ENCODE data around the gene SARS2. TPM values are rescaled to one million over a fixed set of nuclear protein-coding genes. Genes with fewer than 3 reads are reported as not detected.
"Not testable (repeated sequence)": the region's sequence is repeated elsewhere in the genome, so short reads cannot be mapped to it uniquely, and the experiment has no call there.

The SARS2 gene
- polyA plus RNA-seq, 3 donors from 2014 or later = 12.7 to 21.7 (median 19.6) TPM

DNA sequence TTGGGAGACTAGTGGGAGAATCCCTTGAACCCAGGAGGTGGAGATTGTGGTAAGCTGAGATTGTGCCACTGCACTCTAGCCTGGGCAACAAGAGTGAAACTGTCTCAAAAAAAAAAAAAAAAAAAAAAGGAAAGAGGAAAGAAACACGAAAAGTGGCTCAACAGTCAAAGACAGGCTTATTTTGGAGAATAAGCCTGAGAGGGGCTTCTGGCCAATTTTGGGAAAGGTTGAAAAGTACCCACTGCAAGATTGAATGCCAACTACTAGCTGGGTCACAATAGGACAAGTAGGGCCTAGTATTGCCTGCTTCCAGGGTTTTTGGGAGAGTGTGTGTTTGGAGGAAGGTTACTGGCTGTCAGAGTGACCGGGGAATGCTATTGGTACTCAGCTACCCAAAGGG, 27.7 kb upstream of the SARS2 start:
- H3K4me1 Mint-ChIP-seq = peaks cover 6 to 9% of the 10 kb centered on the region in 2 donors
- no peaks in the 10 kb centered on the region for H3K36me3 Mint-ChIP-seq
- H3K4me3 Mint-ChIP-seq = no peak overlapping the region
- H3K27me3 Mint-ChIP-seq (ENCODE audit: low read depth in 3 of 3) = peaks cover 2 to 4% (median 2%) of the 10 kb centered on the region in 3 donors
- no peak overlapping the region for H3K27ac Mint-ChIP-seq
- no peaks in the 10 kb centered on the region for H3K9me3 Mint-ChIP-seq
- DNase-seq = no peak

DNA sequence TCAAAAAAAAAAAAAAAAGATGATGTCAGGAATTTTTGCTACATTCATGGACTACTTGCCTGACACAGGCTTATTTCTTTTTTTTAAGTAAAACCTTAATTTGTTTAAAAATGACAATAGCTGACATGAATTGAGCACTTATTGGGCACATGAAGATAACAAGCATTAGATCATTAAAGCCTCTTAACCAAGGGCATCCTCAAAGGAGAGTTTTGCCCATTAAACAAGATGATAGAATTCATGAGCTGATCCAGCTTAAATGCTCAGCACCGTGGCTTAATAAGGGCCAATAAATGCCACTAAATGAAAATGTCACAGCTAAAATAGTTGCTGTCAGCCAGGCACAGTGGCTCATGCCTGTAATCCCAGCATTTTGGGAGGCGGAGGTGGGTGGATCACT, 25.7 kb upstream of the SARS2 start:
- no peak for DNase-seq
- H3K27me3 Mint-ChIP-seq (ENCODE audit: low read depth in 3 of 3) = peaks cover 0 to 7% (median 7%) of the 10 kb centered on the region in 3 donors
- peaks cover 0 to 4% (median 0%) of the 10 kb centered on the region in 3 donors for H3K36me3 Mint-ChIP-seq

DNA sequence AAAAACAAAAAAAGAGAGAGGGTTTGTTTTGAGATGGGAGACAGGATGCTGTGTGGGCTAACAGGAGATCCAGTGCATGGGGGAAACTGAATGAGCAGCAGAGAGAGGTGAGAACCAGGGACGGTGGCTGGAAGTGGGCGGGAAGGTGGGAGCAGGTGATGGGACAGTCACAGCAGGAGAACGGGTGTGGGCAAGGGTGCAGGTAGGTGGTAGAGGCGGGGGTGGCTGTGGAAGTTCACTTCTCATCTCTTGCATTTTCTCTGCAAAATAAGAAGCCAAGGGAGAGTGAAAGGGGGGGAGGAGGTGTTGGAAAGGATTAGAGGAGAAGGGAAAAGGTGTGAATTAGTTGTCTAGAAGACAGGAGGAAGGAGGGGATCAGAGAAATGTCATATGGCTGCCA, 23.1 kb upstream of the SARS2 start:
- peaks cover 3 to 10% (median 9%) of the 10 kb centered on the region in 3 donors for H3K27me3 Mint-ChIP-seq (ENCODE audit: low read depth in 3 of 3)
- no peak overlapping the region for H3K4me3 Mint-ChIP-seq
- peaks cover 0 to 2% (median 0%) of the 10 kb centered on the region in 6 donors for H3K9me3 Mint-ChIP-seq
- H3K4me1 Mint-ChIP-seq = peaks cover 12 to 13% of the 10 kb centered on the region in 2 donors
- DNase-seq = no peak
- no peak overlapping the region for H3K27ac Mint-ChIP-seq
- H3K36me3 Mint-ChIP-seq = peaks cover 0 to 4% (median 0%) of the 10 kb centered on the region in 3 donors

More for the DNA sequence above, 25.7 kb upstream of the SARS2 start:
- Mint-ChIP-seq H3K27ac (no peak overlapping the region), H3K4me3 (no peak overlapping the region), H3K4me1 (peaks cover 4 to 6% of the 10 kb centered on the region in 2 donors), H3K9me3 (peaks cover 0 to 2% (median 0%) of the 10 kb centered on the region in 6 donors)

DNA sequence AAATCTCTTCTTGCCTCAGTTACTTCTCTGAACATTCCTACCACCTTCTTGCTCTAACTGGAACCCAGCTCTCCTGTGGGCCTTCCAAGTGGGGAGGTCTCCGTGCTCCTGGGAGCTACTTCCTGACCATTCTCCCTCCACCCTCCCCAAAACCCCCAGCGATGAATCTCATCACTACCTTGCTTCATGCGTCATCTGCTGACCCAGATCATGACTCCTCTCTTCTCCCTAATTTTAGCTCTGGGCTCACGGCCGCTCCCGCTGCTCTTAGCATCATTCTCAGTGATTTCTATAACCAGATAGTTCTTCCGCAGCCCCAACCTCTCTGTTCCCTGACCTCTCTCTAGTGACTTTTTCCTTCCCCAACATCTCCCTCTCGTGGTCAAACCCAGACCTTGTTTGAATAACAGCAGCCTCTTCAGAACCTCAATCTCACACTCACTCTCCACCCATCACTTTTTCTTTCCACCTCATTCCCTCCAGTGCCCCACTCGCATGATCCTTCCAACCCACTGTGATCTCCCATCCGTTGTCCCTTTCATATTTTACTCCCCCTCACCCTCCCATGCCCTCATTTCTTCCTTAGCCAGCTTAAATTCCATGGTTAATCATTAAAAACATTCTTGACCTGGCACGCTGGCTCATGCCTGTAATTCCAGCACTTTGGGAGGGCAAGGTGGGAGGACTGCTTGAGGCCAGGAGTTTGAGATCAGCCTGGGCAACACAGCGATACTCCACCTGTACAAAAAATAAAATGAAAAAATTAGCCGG, 22.0 kb upstream of the SARS2 start:
- peaks cover 0 to 4% (median 0%) of the 10 kb centered on the region in 3 donors for H3K36me3 Mint-ChIP-seq
- H3K4me3 Mint-ChIP-seq = peak overlapping the region in 1 of 5 donors; percentile 53
- peak; percentile 33 to 50 (median 43) for DNase-seq
- H3K4me1 Mint-ChIP-seq = peaks cover 12 to 15% of the 10 kb centered on the region in 2 donors
- H3K27me3 Mint-ChIP-seq (ENCODE audit: low read depth in 3 of 3) = peaks cover 3 to 10% (median 8%) of the 10 kb centered on the region in 3 donors
- peak overlapping the region in 1 of 6 donors; percentile 1 for H3K27ac Mint-ChIP-seq
- peaks cover 0 to 2% (median 0%) of the 10 kb centered on the region in 6 donors for H3K9me3 Mint-ChIP-seq

DNA sequence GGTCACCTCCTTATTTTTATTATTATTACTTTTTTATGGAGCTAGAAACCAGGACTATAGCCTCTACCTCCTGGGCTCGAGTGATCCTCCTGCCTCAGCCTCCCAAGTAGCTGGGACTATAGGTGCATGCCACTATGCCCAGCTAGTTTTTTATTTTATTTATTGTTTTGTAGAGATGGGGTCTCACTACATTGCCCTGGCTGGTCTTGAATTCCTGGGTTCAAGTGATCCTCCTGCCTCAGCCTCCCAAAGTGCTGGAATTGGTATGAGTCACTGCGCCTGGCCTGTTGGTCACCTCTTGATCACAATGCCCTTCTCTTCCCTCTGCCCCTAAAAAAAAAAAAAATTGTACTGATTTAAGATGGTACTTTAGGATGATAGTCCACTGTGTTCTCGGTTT, 20.6 kb upstream of the SARS2 start:
- H3K9me3 Mint-ChIP-seq = peaks cover 0 to 2% (median 0%) of the 10 kb centered on the region in 6 donors
- DNase-seq = no peak
- peaks cover 12 to 15% of the 10 kb centered on the region in 2 donors for H3K4me1 Mint-ChIP-seq
- peaks cover 0 to 4% (median 0%) of the 10 kb centered on the region in 3 donors for H3K36me3 Mint-ChIP-seq
- H3K27me3 Mint-ChIP-seq (ENCODE audit: low read depth in 3 of 3) = peaks cover 3 to 10% (median 8%) of the 10 kb centered on the region in 3 donors
- no peak overlapping the region for H3K27ac Mint-ChIP-seq
- H3K4me3 Mint-ChIP-seq = no peak overlapping the region

DNA sequence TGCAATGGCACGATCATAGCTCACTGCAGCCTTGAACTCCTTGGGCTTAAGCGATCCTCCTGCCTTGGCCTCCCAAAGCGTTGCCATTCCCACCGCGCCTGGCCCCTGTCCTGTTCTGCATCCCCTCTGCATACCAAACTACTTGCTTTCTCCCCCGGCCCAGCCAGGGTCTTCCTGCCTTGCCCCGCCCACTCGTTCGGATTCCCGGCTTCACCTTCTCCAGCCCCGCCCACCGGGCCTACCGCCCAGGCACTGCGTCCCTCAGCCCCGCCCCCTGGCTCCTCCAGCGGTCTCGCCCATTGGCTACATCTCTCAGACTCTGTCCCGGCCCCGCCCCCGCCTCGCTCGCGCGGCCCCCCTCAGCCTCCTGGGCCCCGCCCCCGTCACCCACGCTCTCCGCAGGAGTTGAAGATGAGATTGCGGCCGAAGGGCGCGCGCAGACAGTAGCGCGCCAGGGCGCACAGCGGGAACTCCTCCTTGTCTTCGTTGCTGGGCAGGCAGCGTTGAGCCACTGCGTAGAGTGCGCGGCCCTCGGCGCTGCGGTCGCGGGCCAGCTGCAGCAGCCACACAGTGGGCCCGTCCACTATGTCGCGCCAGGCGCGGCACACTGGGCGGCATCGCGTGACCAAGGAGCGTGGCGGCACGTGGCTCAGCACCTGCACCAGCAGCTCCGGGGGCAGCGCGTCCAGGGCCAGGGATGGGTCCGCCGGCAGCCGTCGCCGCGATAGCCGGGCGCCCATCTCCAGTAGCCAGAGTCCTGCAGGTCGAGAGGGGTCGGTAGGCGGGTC, 19.2 kb upstream of the SARS2 start:
- H3K27ac Mint-ChIP-seq = no peak overlapping the region
- peaks cover 3 to 10% (median 8%) of the 10 kb centered on the region in 3 donors for H3K27me3 Mint-ChIP-seq (ENCODE audit: low read depth in 3 of 3)

DNA sequence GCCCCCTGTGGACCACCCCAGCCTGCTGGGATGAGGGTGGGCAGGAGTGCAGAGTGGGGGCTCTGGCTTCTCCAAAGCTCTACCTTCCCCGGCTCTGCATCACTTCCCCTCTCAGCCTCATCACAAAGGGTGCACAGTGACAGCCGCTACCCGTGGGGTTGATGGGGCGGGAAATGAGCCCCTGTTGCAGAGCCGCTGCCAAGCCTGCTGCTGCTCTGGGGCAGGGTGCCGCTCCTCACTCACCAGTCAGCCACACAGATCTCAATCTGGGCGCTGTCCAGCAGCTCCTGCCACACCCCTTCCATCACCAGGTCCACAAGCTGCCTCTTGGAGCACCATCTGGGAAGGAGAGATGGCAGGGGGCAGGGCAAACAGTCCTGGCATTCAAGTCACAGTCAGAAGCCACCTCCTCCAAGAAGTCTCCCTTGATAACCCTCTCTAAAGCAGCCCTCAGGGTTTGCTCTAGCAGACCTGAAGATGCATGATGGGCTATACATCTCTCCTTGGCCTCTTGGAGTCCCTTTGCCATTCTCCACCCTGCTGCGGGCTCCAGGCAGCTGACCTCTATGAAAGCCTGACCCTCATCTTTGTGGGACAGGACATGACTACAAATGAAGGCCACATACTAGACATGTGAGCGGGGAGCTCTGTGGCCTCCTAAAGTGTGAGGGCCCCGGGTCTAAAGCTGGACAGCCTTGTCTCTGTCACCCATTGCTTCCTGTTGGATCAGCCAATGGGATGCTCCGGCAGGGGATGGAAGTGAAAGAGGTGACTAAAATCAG, 15.9 kb upstream of the SARS2 start:
- no peaks in the 10 kb centered on the region for H3K36me3 Mint-ChIP-seq
- H3K27ac Mint-ChIP-seq = no peak overlapping the region
- DNase-seq = no peak
- no peak overlapping the region for H3K4me3 Mint-ChIP-seq
- H3K27me3 Mint-ChIP-seq (ENCODE audit: low read depth in 3 of 3) = peaks cover 3 to 4% (median 3%) of the 10 kb centered on the region in 3 donors
- H3K9me3 Mint-ChIP-seq = no peaks in the 10 kb centered on the region
- peaks cover 6 to 11% of the 10 kb centered on the region in 2 donors for H3K4me1 Mint-ChIP-seq

More for the DNA sequence above, 19.2 kb upstream of the SARS2 start:
- peak overlapping the region; percentile 60 to 75 (median 66) for H3K4me3 Mint-ChIP-seq
- peak; percentile 66 to 74 (median 74) for DNase-seq
- peaks cover 0 to 4% (median 0%) of the 10 kb centered on the region in 3 donors for H3K36me3 Mint-ChIP-seq
- peaks cover 0 to 2% (median 0%) of the 10 kb centered on the region in 6 donors for H3K9me3 Mint-ChIP-seq
- H3K4me1 Mint-ChIP-seq = peaks cover 12 to 15% of the 10 kb centered on the region in 2 donors

DNA sequence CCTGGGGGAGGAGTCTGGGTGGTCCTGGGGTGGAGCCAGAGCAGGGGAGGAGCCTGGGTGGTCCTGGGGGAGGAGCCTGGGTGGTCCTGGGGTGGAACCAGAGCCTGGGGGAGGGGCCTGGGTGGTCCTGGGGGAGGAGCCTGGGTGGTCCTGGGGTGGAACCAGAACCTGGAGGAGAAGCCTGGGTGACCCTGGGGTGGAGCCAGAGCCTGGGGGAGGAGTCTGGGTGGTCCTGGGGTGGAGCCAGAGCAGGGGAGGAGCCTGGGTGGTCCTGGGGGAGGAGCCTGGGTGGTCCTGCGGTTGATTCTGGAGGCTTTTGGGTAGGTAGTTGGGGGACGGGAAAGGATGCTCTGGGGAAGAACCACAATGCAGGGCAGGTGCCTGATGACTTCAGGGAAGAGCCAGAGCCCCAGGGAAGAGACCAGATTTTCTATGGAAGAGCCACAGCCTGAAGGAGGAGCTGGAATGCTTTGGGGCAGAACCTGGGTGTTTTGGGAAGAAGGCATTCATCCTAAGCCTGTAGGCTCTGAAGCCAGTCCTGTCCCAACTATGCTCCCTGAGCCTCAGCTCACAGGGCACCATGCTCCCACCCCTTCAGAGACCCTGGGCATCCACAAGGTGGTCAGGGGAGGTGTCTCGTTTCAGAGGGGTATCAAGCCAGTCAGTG, 15.1 kb upstream of the SARS2 start:
- Mint-ChIP-seq H3K4me1 (peaks cover 6 to 11% of the 10 kb centered on the region in 2 donors), H3K4me3 (no peak overlapping the region), H3K27me3 (ENCODE audit: low read depth in 3 of 3) (peaks cover 4 to 7% (median 5%) of the 10 kb centered on the region in 3 donors), H3K36me3 (no peaks in the 10 kb centered on the region), H3K9me3 (no peaks in the 10 kb centered on the region), H3K27ac (peak overlapping the region in 1 of 6 donors; percentile 61)
- no peak for DNase-seq

DNA sequence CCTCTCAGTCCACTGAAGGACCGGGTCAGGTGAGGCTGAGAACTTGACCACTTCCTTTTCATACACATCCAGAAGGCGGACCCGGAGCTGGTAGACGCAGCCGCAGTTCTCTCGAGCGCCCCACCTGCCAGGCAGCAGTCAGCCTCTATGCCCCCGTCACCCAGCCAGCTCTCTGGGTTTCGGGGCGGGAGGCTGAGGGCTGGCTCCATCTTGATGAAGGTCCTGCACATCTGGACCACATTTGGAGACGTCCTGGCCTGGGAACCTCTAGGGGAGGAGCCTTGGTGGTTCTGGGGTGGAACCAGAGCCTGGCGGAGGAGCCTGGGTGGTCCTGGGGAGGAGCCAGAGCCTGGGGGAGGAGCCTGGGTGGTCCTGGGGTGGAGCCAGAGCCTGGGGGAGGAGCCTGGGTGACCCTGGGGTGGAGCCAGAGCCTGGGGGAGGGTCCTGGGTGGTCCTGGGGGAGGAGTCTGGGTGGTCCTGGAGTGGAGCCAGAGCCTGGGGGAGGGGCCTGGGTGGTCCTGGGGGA, 14.5 kb upstream of the SARS2 start:
- Mint-ChIP-seq H3K4me3 (no peak overlapping the region), H3K27me3 (ENCODE audit: low read depth in 3 of 3) (peaks cover 4 to 7% (median 5%) of the 10 kb centered on the region in 3 donors), H3K9me3 (no peaks in the 10 kb centered on the region), H3K4me1 (peaks cover 0 to 8% of the 10 kb centered on the region in 2 donors), H3K27ac (no peak overlapping the region), H3K36me3 (no peaks in the 10 kb centered on the region)
- DNase-seq = no peak

DNA sequence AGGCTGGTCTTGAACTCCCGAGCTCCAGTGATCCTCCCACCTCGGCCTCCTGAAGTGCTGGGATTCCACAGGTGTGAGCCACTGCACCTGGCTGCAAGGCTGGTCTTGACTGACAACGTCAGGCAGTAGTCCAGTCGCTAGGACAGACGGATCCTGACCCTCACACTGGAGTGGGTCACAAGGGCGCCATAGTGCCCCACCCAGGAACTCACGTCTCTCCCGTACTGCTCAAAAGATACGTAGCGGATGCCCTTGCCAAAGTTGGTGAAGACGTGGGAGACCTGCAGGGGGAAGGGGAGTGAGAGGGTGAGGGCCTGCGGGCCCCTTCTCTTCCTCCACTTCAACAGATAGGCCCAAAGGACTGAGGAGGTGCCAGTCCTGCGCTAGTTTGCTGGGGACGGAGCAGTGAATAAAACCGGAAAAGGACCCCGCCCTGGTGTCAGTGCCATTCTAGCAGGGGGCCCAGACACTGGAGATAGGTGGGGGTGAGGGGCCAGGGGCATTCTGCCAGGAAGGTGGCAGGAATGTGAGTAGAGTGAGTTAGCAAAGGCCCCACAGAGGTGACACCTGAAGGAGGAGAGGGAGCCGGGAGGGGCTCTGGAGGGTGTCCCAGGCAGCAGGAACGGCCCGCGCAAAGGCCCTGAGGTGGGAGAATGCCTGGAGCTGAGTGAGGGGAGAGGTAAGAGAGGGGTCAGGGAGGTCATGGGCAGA, 12.1 kb upstream of the SARS2 start:
- no peaks in the 10 kb centered on the region for H3K4me1 Mint-ChIP-seq

DNA sequence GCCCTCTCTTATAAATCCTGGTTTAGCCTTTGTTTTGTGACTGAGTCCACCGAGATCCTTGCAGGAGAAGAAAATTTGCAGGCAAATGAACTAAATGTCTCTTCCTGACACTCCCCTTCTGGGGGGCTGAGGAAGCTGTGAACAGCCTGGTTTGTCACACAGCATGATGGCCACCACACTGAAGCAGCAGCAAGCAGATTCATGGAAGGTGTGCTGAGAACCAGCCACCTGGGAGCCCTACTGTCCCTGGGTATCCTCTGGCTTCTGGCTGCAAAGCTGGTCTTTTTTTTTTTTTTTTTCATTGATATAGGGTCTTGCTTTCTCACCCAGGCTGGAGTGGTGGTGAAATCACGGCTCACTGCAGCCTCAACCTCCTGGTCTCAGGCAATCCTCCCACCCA, 11.4 kb upstream of the SARS2 start:
- no peak overlapping the region for H3K27ac Mint-ChIP-seq
- H3K9me3 Mint-ChIP-seq = no peaks in the 10 kb centered on the region
- H3K4me3 Mint-ChIP-seq = no peak overlapping the region
- peaks cover 1 to 10% (median 5%) of the 10 kb centered on the region in 3 donors for H3K27me3 Mint-ChIP-seq (ENCODE audit: low read depth in 3 of 3)
- no peak for DNase-seq
- H3K36me3 Mint-ChIP-seq = no peaks in the 10 kb centered on the region
- no peaks in the 10 kb centered on the region for H3K4me1 Mint-ChIP-seq

More for the DNA sequence above, 12.1 kb upstream of the SARS2 start:
- Mint-ChIP-seq H3K9me3 (no peaks in the 10 kb centered on the region), H3K4me3 (no peak overlapping the region), H3K27ac (no peak overlapping the region), H3K36me3 (no peaks in the 10 kb centered on the region), H3K27me3 (ENCODE audit: low read depth in 3 of 3) (peaks cover 1 to 10% (median 2%) of the 10 kb centered on the region in 3 donors)
- DNase-seq = no peak

DNA sequence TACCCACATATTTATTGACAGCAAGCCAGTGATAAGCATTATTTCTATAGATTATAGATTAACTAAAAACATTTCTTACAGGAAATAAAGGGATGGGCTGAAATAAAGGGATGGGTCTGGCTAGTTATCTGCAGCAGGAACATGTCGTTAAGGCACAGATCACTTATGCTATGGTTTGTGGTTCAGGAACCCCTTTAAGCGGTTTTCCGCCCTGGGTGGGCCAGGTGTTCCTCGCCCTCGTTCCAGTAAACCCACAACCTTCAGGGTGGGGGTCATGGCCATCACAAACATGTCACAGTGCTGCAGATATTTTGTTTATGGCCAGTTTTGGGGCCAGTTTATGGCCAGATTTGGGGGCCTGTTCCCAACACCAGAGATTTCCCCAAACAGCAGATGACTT, 10.9 kb upstream of the SARS2 start:
- not testable (repeated sequence) for H3K4me3 Mint-ChIP-seq

More for the DNA sequence above, 10.9 kb upstream of the SARS2 start:
- not testable (repeated sequence) for H3K9me3 Mint-ChIP-seq; DNase-seq; H3K4me1 Mint-ChIP-seq; H3K36me3 Mint-ChIP-seq; H3K27ac Mint-ChIP-seq; H3K27me3 Mint-ChIP-seq (ENCODE audit: low read depth in 3 of 3)

Measured in immature natural killer cell (primary cell).